NCI-H146 (cell line): ENCODE measurements around the gene HPRT1.

Source experiments
- DNase-seq: peaks from one replicate; lab custom pipeline; 2025; lab: John Stamatoyannopoulos, UW

HPRT1 gene

GRCh38 chrX:134476284-134476683 is 16.3 kb downstream of the HPRT1 start:
- no peak for DNase-seq

GRCh38 chrX:134478374-134478773 is 18.4 kb downstream of the HPRT1 start:
- DNase-seq = no peak

- DNase-seq = no peak
Measured at GRCh38 chrX:134480061-134480460, 20.1 kb downstream of the HPRT1 start.

- no peak for DNase-seq
Measured at GRCh38 chrX:134481339-134481738, 21.4 kb downstream of the HPRT1 start.

- DNase-seq = no peak
Measured at GRCh38 chrX:134482371-134482770, 22.4 kb downstream of the HPRT1 start.

- no peak for DNase-seq
Measured at GRCh38 chrX:134484039-134484438, 24.1 kb downstream of the HPRT1 start.

GRCh38 chrX:134501941-134502340 is 42.0 kb downstream of the HPRT1 start:
- DNase-seq = no peak

GRCh38 chrX:134502686-134503085 is 42.7 kb downstream of the HPRT1 start:
- no peak for DNase-seq

GRCh38 chrX:134512566-134512965 is 52.6 kb downstream of the HPRT1 start:
- DNase-seq = no peak

GRCh38 chrX:134513091-134513490 is 53.1 kb downstream of the HPRT1 start:
- DNase-seq = no peak

- DNase-seq = peak; percentile 24
Measured at GRCh38 chrX:134520860-134521390, 61.0 kb downstream of the HPRT1 start.

- no peak for DNase-seq
Measured at GRCh38 chrX:134524181-134524580, 64.2 kb downstream of the HPRT1 start.

- DNase-seq = no peak
Measured at GRCh38 chrX:134525086-134525792, 65.3 kb downstream of the HPRT1 start.

GRCh38 chrX:134526399-134526798 is 66.4 kb downstream of the HPRT1 start:
- no peak for DNase-seq

GRCh38 chrX:134528960-134529359 is 69.0 kb downstream of the HPRT1 start:
- no peak for DNase-seq

- DNase-seq = no peak
Measured at GRCh38 chrX:134529481-134529880, 69.5 kb downstream of the HPRT1 start.

GRCh38 chrX:134530845-134531244 is 70.9 kb downstream of the HPRT1 start:
- no peak for DNase-seq

- no peak for DNase-seq
Measured at GRCh38 chrX:134533352-134533751, 73.4 kb downstream of the HPRT1 start.

GRCh38 chrX:134533952-134534351 is 74.0 kb downstream of the HPRT1 start:
- DNase-seq = no peak

GRCh38 chrX:134537179-134537955 is 77.4 kb downstream of the HPRT1 start:
- no peak for DNase-seq

- DNase-seq = no peak
Measured at GRCh38 chrX:134538316-134538715, 78.4 kb downstream of the HPRT1 start.

- no peak for DNase-seq
Measured at GRCh38 chrX:134541906-134542305, 81.9 kb downstream of the HPRT1 start.

GRCh38 chrX:134542485-134542884 is 82.5 kb downstream of the HPRT1 start:
- no peak for DNase-seq
